HEK293 (cell line): ENCODE data around the gene ISYNA1.

Source experiments
- CTCF ChIA-PET: fragments of 350-600 bp; formaldehyde crosslinking; extraction: SDS; loops from one replicate; lab custom pipeline; 2021; ENCODE audit warnings: antibody characterized with exemption; lab: Yijun Ruan, JAX
- POLR2A ChIA-PET: fragments of 300-600 bp; formaldehyde crosslinking; extraction: SDS; loops from one replicate; lab custom pipeline; 2020; ENCODE audit warnings: antibody characterized with exemption, inconsistent platforms; lab: Yijun Ruan, JAX
- H3K27ac ChIP-seq: fragments of 200-500 bp; sonication (Bioruptor generic); 2 replicates; pipeline ENCODE4 v1.5.1; 2014; ENCODE audit warnings: low read depth, low read length, control low read depth, inconsistent platforms; ENCODE audit errors: extremely low read depth
- H3K36me3 ChIP-seq, 2 experiments: fragments of 200-500 bp in 1 of 2; sonication (Bioruptor generic) in 1 of 2; 1 replicate in 1 of 2; 2 replicates in 1 of 2; pipeline ENCODE4 v1.5.1; 2014 to 2017; ENCODE audit warnings: inconsistent platforms in 2 of 2, low read length in 2 of 2; ENCODE audit not compliant: control insufficient read depth in 2 of 2, insufficient read depth in 1 of 2
- H3K4me1 ChIP-seq: fragments of 200-500 bp; sonication (Bioruptor generic); 2 replicates; pipeline ENCODE4 v1.5.1; 2014; ENCODE audit warnings: mild to moderate bottlenecking, low read length, inconsistent platforms; ENCODE audit not compliant: control insufficient read depth, insufficient read depth
- H3K4me3 ChIP-seq: 2 replicates; pipeline ENCODE4 v1.5.1; 2011; ENCODE audit warnings: low read depth, mild to moderate bottlenecking, control low read depth, low read length, moderate library complexity
- H3K9me3 ChIP-seq: fragments of 200-500 bp; sonication (Bioruptor generic); 2 replicates; pipeline ENCODE4 v1.5.1; 2014; ENCODE audit warnings: low read depth, low read length, inconsistent platforms; ENCODE audit not compliant: control insufficient read depth, insufficient read depth
- BCL11B ChIP-seq: fragments of 450-650 bp; formaldehyde crosslinking; IDR thresholded peaks from 2 replicates; pipeline ENCODE4 v1.5.1; 2016; ENCODE audit warnings: low read depth, missing biosample characterization, missing genetic modification characterization
- KLF16 ChIP-seq: fragments of 450-650 bp; formaldehyde crosslinking; IDR thresholded peaks from 2 replicates; pipeline ENCODE4 v1.5.1; 2017; ENCODE audit warnings: missing biosample characterization, missing genetic modification characterization
- KLF7 ChIP-seq: fragments of 450-650 bp; formaldehyde crosslinking; IDR thresholded peaks from 2 replicates; pipeline ENCODE4 v1.5.1; 2016; ENCODE audit warnings: missing biosample characterization, missing genetic modification characterization, borderline replicate concordance
- PATZ1 ChIP-seq: fragments of 450-650 bp; formaldehyde crosslinking; IDR thresholded peaks from 2 replicates; pipeline ENCODE4 v1.5.1; 2016; ENCODE audit warnings: missing biosample characterization, missing genetic modification characterization
- SALL2 ChIP-seq: fragments of 450-650 bp; formaldehyde crosslinking; IDR thresholded peaks from 2 replicates; pipeline ENCODE4 v1.5.0; 2017; ENCODE audit warnings: missing biosample characterization, mild to moderate bottlenecking, missing genetic modification characterization, borderline replicate concordance
- SCRT1 ChIP-seq: fragments of 450-650 bp; formaldehyde crosslinking; IDR thresholded peaks from 2 replicates; pipeline ENCODE4 v1.5.1; 2016; ENCODE audit warnings: missing biosample characterization, missing genetic modification characterization, borderline replicate concordance
- SP2 ChIP-seq: fragments of 450-650 bp; formaldehyde crosslinking; IDR thresholded peaks from 2 replicates; pipeline ENCODE4 v1.5.1; 2016; ENCODE audit warnings: missing biosample characterization, missing genetic modification characterization
- ZBTB10 ChIP-seq: fragments of 450-650 bp; formaldehyde crosslinking; IDR thresholded peaks from 2 replicates; pipeline ENCODE4 v1.5.1; 2016; ENCODE audit warnings: missing biosample characterization, missing genetic modification characterization
- ZBTB17 ChIP-seq: fragments of 450-650 bp; formaldehyde crosslinking; IDR thresholded peaks from 2 replicates; pipeline ENCODE4 v1.5.1; 2016; ENCODE audit warnings: missing biosample characterization, missing genetic modification characterization
- ZFP3 ChIP-seq: fragments of 450-650 bp; formaldehyde crosslinking; IDR thresholded peaks from 2 replicates; pipeline ENCODE4 v1.5.1; 2016; ENCODE audit warnings: low read depth, missing biosample characterization, missing genetic modification characterization
- ZFP41 ChIP-seq: fragments of 450-650 bp; formaldehyde crosslinking; IDR thresholded peaks from 2 replicates; pipeline ENCODE4 v1.5.1; 2016; ENCODE audit warnings: missing biosample characterization, missing genetic modification characterization, borderline replicate concordance
- ZIC2 ChIP-seq: fragments of 450-650 bp; formaldehyde crosslinking; IDR thresholded peaks from 2 replicates; pipeline ENCODE4 v1.5.1; 2016; ENCODE audit warnings: missing biosample characterization, missing genetic modification characterization
- ZNF138 ChIP-seq: fragments of 450-650 bp; formaldehyde crosslinking; IDR thresholded peaks from 2 replicates; pipeline ENCODE4 v1.5.1; 2016; ENCODE audit warnings: missing biosample characterization, missing genetic modification characterization, borderline replicate concordance
- ZNF214 ChIP-seq: fragments of 450-650 bp; formaldehyde crosslinking; IDR thresholded peaks from 2 replicates; pipeline ENCODE4 v1.5.1; 2017; ENCODE audit warnings: missing biosample characterization, mild to moderate bottlenecking, missing genetic modification characterization, borderline replicate concordance
- ZNF221 ChIP-seq: fragments of 450-650 bp; formaldehyde crosslinking; IDR thresholded peaks from 2 replicates; pipeline ENCODE4 v1.5.1; 2017; ENCODE audit warnings: missing biosample characterization, missing genetic modification characterization, borderline replicate concordance
- ZNF248 ChIP-seq: fragments of 450-650 bp; formaldehyde crosslinking; IDR thresholded peaks from 2 replicates; pipeline ENCODE4 v1.5.1; 2017; ENCODE audit warnings: missing biosample characterization, missing genetic modification characterization
- ZNF274 ChIP-seq, 2 experiments: fragments of 200-500 bp in 1 of 2; fragments of 450-650 bp in 1 of 2; sonication (Bioruptor generic) in 1 of 2; formaldehyde crosslinking in 1 of 2; IDR thresholded peaks; 2 replicates each; pipeline versions ENCODE4 v1.5.1 to v1.6.1; 2014 to 2016; ENCODE audit warnings: borderline replicate concordance in 1 of 2, inconsistent platforms in 1 of 2, low read length in 1 of 2, missing biosample characterization in 1 of 2, missing genetic modification characterization in 1 of 2
- ZNF335 ChIP-seq: fragments of 450-650 bp; formaldehyde crosslinking; conservative IDR thresholded peaks from 2 replicates; pipeline ENCODE4 v1.5.1; 2016; ENCODE audit warnings: missing biosample characterization, missing genetic modification characterization
- ZNF354C ChIP-seq: fragments of 450-650 bp; formaldehyde crosslinking; IDR thresholded peaks from 2 replicates; pipeline ENCODE4 v1.5.1; 2016; ENCODE audit warnings: missing biosample characterization, missing genetic modification characterization, low read depth, borderline replicate concordance
- ZNF510 ChIP-seq: fragments of 450-650 bp; formaldehyde crosslinking; IDR thresholded peaks from 2 replicates; pipeline ENCODE4 v1.5.1; 2018; ENCODE audit warnings: mild to moderate bottlenecking, missing genetic modification characterization, missing biosample characterization; ENCODE audit not compliant: insufficient replicate concordance
- ZNF610 ChIP-seq: fragments of 450-650 bp; formaldehyde crosslinking; IDR thresholded peaks from 2 replicates; pipeline ENCODE4 v1.5.1; 2016; ENCODE audit warnings: missing biosample characterization, missing genetic modification characterization, borderline replicate concordance
- ZNF624 ChIP-seq: fragments of 450-650 bp; formaldehyde crosslinking; IDR thresholded peaks from 2 replicates; pipeline ENCODE4 v1.5.1; 2017; ENCODE audit warnings: missing biosample characterization, missing genetic modification characterization
- ZNF654 ChIP-seq: fragments of 450-650 bp; formaldehyde crosslinking; IDR thresholded peaks from 2 replicates; pipeline ENCODE4 v1.5.1; 2016; ENCODE audit warnings: low read depth, missing biosample characterization, missing genetic modification characterization
- ZNF785 ChIP-seq: fragments of 450-650 bp; formaldehyde crosslinking; IDR thresholded peaks from 2 replicates; pipeline ENCODE4 v1.5.1; 2016; ENCODE audit warnings: missing biosample characterization, missing genetic modification characterization
- ZSCAN16 ChIP-seq: fragments of 450-650 bp; formaldehyde crosslinking; IDR thresholded peaks from 2 replicates; pipeline ENCODE4 v1.5.1; 2016; ENCODE audit warnings: missing biosample characterization, missing genetic modification characterization

ISYNA1 gene

GRCh38 chr19:18477974-18478373 is 40.0 kb upstream of the ISYNA1 start:
- H3K4me3 ChIP-seq = no peak overlapping the region
- H3K36me3 ChIP-seq = no peaks in the 10 kb centered on the region
- no peak overlapping the region for H3K27ac ChIP-seq
- H3K4me1 ChIP-seq = no peaks in the 10 kb centered on the region; the same call in 1 of the 2 replicates
- CTCF ChIA-PET = interaction anchor here (0.9 to 1.3 kb wide), 3 partner anchors 8 to 120 kb away, joined by 3 to 10 read pairs (median 3); no protein-coding TSS in a partner anchor
- TF ChIP-seq ZIC2 (0 out of 2 replicates have a peak, but pooled peaks have one; percentile 7), ZFP41 (no peak), ZNF624 (tag by site-specific recombination) (no peak), SALL2 (tag by site-specific recombination) (no peak), ZBTB17 (tag by site-specific recombination) (no peak), ZNF610 (tag by site-specific recombination) (no peak)
- H3K9me3 ChIP-seq = no peaks in the 10 kb centered on the region
- POLR2A ChIA-PET = interaction anchor here (1.1 kb wide), 1 partner anchor 11 kb away, joined by 3 read pairs; no protein-coding TSS in a partner anchor

GRCh38 chr19:18477042-18477779 is 39.3 kb upstream of the ISYNA1 start:
- ChIA-PET POLR2A (no interaction called here), CTCF (interaction anchor here (0.5 to 0.9 kb wide), 2 partner anchors 121 to 301 kb away, joined by 3 read pairs; no protein-coding TSS in a partner anchor)
- H3K36me3 ChIP-seq = no peaks in the 10 kb centered on the region
- TF ChIP-seq ZNF654 = peak; percentile 36
- TF ChIP-seq ZNF274 (IDR thresholded peaks at IDR 0.05; ENCODE audit: low read length) = no peak
- no peak for TF ChIP-seq ZNF274 (tag by site-specific recombination; IDR thresholded peaks at IDR 0.05; ENCODE audit: borderline replicate concordance)
- TF ChIP-seq, all 188 proteins: peak for 1
- no peaks in the 10 kb centered on the region for H3K9me3 ChIP-seq
- H3K4me3 ChIP-seq = no peak overlapping the region
- no peak overlapping the region for H3K27ac ChIP-seq
- H3K4me1 ChIP-seq = no peaks in the 10 kb centered on the region; the same call in 1 of the 2 replicates

GRCh38 chr19:18476507-18477041 is 38.6 kb upstream of the ISYNA1 start:
- no peaks in the 10 kb centered on the region for H3K9me3 ChIP-seq
- H3K36me3 ChIP-seq = no peaks in the 10 kb centered on the region
- no peak overlapping the region for H3K4me3 ChIP-seq
- H3K4me1 ChIP-seq = no peaks in the 10 kb centered on the region; the same call in 1 of the 2 replicates
- ChIA-PET CTCF (interaction anchor here (0.5 to 0.9 kb wide), 3 partner anchors 26 to 389 kb away, joined by 3 to 4 read pairs (median 3); no protein-coding TSS in a partner anchor), POLR2A (no interaction called here)
- H3K27ac ChIP-seq = no peak overlapping the region
- TF ChIP-seq KLF7 (tag by site-specific recombination) = no peak
- no peak for TF ChIP-seq KLF16
- no peak for TF ChIP-seq ZNF354C
- no peak for TF ChIP-seq PATZ1 (tag by site-specific recombination)
- TF ChIP-seq ZNF214 (tag by site-specific recombination) = no peak
- TF ChIP-seq ZNF221 (tag by site-specific recombination) = no peak
- TF ChIP-seq ZNF785 (tag by site-specific recombination) = no peak
- TF ChIP-seq SCRT1 (tag by site-specific recombination) = no peak
- TF ChIP-seq ZNF510 = no peak
- no peak for TF ChIP-seq BCL11B (tag by site-specific recombination)
- no peak for TF ChIP-seq ZNF248 (tag by site-specific recombination)
- no peak for TF ChIP-seq ZNF335 (tag by site-specific recombination)
- no peak for TF ChIP-seq SP2 (tag by site-specific recombination)
- no peak for TF ChIP-seq ZSCAN16 (tag by site-specific recombination)
- TF ChIP-seq ZFP3 (tag by site-specific recombination) = no peak
- TF ChIP-seq ZNF138 (tag by site-specific recombination) = no peak
- no peak for TF ChIP-seq ZBTB10 (tag by site-specific recombination)
